ENCODE data around the gene ACOX2. TPM values are rescaled to one million over a fixed set of nuclear protein-coding genes. Genes with fewer than 3 reads are reported as not detected.

Gene ACOX2
- total and polyA plus RNA-seq, 2 of the 13 experiments (the other 11 are each of a cell fraction or from before 2014, with no cell fraction given) = 42.6 to 98.5 TPM

GRCh38 chr3:58535531-58536500 is 1.2 kb downstream of the ACOX2 start (continued):
- no peak for TF ChIP-seq ZBTB40 (IDR thresholded peaks at IDR 0.05)
- no peak; the same call in 1 of the 2 replicates for TF ChIP-seq ZBTB40 (CRISPR knock-in tag; IDR thresholded peaks at IDR 0.05)
- TF ChIP-seq SMARCE1 (IDR thresholded peaks at IDR 0.05; ENCODE audit: borderline replicate concordance) = no peak
- TF ChIP-seq PRDM15 (CRISPR knock-in tag; IDR thresholded peaks at IDR 0.05) = peak; percentile 33; the same call in 1 of the 2 replicates
- no peak for TF ChIP-seq ZNF562 (CRISPR knock-in tag; IDR thresholded peaks at IDR 0.05; ENCODE audit: borderline replicate concordance)
- no peak for TF ChIP-seq ZNF331 (CRISPR knock-in tag; IDR thresholded peaks at IDR 0.05)
- no peak for TF ChIP-seq ZNF550 (CRISPR knock-in tag; IDR thresholded peaks at IDR 0.05; ENCODE audit: borderline replicate concordance)
- TF ChIP-seq NR0B2 (CRISPR knock-in tag; IDR thresholded peaks at IDR 0.05) = peak; percentile 16; the same call in 1 of the 2 replicates
- no peak for TF ChIP-seq ZNF446 (CRISPR knock-in tag; IDR thresholded peaks at IDR 0.05)
- no peak for TF ChIP-seq ZNF367 (CRISPR knock-in tag; IDR thresholded peaks at IDR 0.05; ENCODE audit: borderline replicate concordance)
- peak; percentile 79; the same call in 1 of the 2 replicates for TF ChIP-seq ZNF772 (CRISPR knock-in tag; IDR thresholded peaks at IDR 0.05)
- no peak; the same call in 1 of the 2 replicates for TF ChIP-seq ZSCAN5A (CRISPR knock-in tag; IDR thresholded peaks at IDR 0.05; ENCODE audit: borderline replicate concordance)
- TF ChIP-seq ZNF180 (CRISPR knock-in tag; IDR thresholded peaks at IDR 0.05; ENCODE audit: borderline replicate concordance, low read depth) = no peak
